ENCODE measurements around the gene FXYD3. TPM values are rescaled to one million over a fixed set of nuclear protein-coding genes. Genes with fewer than 3 reads are reported as not detected.

FXYD3 gene
- total and polyA plus RNA-seq, 4 donors = 130 to 467 (median 160) TPM

DNA sequence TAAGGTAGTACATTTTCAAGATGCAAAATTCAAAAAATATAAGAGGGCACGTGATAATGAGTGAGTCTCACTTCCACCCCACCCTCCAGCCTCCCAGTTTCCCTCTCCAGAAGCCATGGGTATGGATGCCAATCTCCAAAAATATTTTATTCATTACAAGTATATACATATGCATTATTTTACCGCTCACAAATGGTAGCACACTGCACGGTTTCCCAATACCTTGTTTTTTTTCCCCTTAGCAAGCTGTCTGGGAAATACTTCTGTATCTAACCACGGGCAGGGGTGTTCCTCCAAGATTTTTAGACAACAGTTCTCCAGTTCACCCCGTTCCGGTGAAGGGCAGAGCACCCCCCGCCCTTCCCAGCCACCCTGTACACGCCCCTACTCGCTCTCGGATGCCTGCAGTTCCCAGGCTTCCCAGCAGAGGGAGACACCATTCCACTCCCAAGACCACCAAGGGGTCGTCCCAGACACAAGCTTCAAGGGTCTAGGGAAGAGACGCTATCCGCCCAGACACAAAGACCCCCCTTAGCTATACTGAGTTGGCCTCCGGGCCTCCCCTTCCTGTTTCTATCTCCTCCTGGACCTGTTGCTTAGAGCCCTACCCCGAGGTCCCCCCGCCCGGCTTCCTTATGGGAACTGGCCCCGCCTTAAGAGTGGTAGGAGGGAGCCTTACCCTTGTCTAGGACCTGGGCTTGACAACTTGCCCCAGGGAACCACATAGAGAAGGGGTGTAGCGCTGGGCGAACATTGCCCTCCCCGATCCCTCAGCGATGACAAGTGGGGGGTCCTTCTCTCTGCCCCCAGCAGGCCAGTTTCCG lies 1.1 kb upstream of the FXYD3 start:
- ATAC-seq (ENCODE audit: insufficient read depth, low FRiP score) (peak; percentile 61), DNase-seq (peak; percentile 85 to 88 (median 86))
- Histone ChIP-seq H3K27ac (ENCODE audit: low read depth in 1 of 2, low read length in 1 of 2) (peak overlapping the region in 1 of 2 donors; percentile 63), H3K4me3 (no peak overlapping the region), H3K9ac (ENCODE audit: insufficient read depth in 1 of 2, low read length in 2 of 2) (peak overlapping the region; percentile 24 to 39), H3K4me1 (ENCODE audit: control insufficient read depth in 5 of 5, insufficient read depth in 5 of 5, low read length in 5 of 5) (peaks cover 0 to 13% (median 3%) of the 10 kb centered on the region in 5 donors), H3K27me3 (ENCODE audit: control insufficient read depth in 3 of 3, insufficient read depth in 3 of 3, low read length in 2 of 3) (no peaks in the 10 kb centered on the region), H3K9me3 (ENCODE audit: control insufficient read depth in 4 of 4, insufficient read depth in 3 of 4, low read length in 3 of 4) (no peaks in the 10 kb centered on the region), H3K36me3 (ENCODE audit: control insufficient read depth in 4 of 4, insufficient read depth in 4 of 4, low read length in 4 of 4) (no peaks in the 10 kb centered on the region)
- TF ChIP-seq, protein P1, sequence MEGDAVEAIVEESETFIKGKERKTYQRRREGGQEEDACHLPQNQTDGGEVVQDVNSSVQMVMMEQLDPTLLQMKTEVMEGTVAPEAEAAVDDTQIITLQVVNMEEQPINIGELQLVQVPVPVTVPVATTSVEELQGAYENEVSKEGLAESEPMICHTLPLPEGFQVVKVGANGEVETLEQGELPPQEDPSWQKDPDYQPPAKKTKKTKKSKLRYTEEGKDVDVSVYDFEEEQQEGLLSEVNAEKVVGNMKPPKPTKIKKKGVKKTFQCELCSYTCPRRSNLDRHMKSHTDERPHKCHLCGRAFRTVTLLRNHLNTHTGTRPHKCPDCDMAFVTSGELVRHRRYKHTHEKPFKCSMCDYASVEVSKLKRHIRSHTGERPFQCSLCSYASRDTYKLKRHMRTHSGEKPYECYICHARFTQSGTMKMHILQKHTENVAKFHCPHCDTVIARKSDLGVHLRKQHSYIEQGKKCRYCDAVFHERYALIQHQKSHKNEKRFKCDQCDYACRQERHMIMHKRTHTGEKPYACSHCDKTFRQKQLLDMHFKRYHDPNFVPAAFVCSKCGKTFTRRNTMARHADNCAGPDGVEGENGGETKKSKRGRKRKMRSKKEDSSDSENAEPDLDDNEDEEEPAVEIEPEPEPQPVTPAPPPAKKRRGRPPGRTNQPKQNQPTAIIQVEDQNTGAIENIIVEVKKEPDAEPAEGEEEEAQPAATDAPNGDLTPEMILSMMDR (IDR thresholded peaks at IDR 0.05; ENCODE audit: control extremely low read depth, extremely low read depth) = peak; percentile 74
- WGBS, 2 donors = 7 to 9% methylated on average over 23 of the region's 23 CpGs

DNA sequence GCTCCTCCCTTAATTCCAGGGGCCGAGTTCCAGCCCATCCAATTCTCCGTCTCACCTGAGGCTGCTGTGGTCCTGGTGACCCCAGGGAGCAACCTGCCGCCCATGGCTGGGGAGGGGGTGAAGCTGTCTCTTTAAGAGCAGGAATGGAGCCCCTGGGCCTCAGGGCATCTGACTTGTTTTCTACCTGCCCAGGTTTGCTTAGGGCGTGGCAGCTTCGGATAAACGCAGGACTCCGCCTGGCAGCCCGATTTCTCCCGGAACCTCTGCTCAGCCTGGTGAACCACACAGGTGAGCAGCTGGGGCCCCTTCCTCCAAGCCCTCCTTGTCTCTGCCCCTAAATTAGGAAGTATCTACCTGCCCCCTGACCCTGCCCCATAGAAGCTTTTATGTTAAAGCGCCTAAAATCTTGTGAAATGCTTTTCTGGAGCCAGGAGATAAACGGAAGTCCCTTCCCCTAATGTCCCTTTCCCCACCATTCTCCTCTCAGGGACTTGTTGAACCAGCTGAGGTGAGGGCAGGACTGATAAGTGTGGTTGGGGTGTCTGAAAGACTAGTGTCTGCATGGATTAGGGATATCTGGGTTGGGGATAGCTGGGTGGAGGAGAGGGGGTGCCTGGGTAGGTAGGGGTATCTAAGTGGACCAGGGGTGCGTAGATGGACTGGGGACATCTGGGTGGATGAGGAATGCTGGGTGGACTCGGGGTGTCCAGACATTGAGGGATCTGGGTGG lies 614 bp downstream of the FXYD3 start:
- H3K9ac ChIP-seq (ENCODE audit: insufficient read depth in 1 of 2, low read length in 2 of 2) = no peak overlapping the region
- TF ChIP-seq, protein P1 (IDR thresholded peaks at IDR 0.05; ENCODE audit: control extremely low read depth, extremely low read depth) = no peak
- H3K27me3 ChIP-seq (ENCODE audit: control insufficient read depth in 3 of 3, insufficient read depth in 3 of 3, low read length in 2 of 3) = no peaks in the 10 kb centered on the region
- H3K27ac ChIP-seq (ENCODE audit: low read depth in 1 of 2, low read length in 1 of 2) = peak overlapping the region in 1 of 2 donors; percentile 65
- ATAC-seq (ENCODE audit: insufficient read depth, low FRiP score) (no peak), DNase-seq (no peak)
- H3K4me3 ChIP-seq = peak overlapping the region; percentile 6
- H3K9me3 ChIP-seq (ENCODE audit: control insufficient read depth in 4 of 4, insufficient read depth in 3 of 4, low read length in 3 of 4) = no peaks in the 10 kb centered on the region
- H3K4me1 ChIP-seq (ENCODE audit: control insufficient read depth in 5 of 5, insufficient read depth in 5 of 5, low read length in 5 of 5) = peaks cover 0 to 13% (median 0%) of the 10 kb centered on the region in 5 donors
- no peaks in the 10 kb centered on the region for H3K36me3 ChIP-seq (ENCODE audit: control insufficient read depth in 4 of 4, insufficient read depth in 4 of 4, low read length in 4 of 4)
- 70 to 85% methylated on average over 13 of the region's 13 CpGs for WGBS, 2 donors

DNA sequence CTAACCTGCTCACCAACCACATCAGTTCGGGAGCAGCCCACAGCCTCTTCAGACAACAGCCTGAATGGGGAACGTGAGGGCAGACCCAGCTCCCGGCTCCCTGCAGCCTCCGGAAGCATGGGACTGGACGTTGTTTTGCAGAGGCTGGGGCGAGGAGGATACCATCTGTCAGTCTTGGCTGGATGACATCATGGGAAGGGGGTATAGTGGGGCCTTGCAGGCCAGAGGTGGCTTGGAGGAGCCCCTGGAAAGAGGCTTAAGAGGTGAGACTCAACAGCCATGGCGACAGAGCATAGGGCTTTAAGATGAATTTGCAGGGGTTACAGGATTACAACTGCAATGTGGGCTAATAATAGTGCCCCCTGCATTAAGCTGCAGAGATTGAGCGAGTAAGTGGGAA lies 1.5 kb downstream of the FXYD3 start:
- peaks cover 0 to 13% (median 0%) of the 10 kb centered on the region in 5 donors for H3K4me1 ChIP-seq (ENCODE audit: control insufficient read depth in 5 of 5, insufficient read depth in 5 of 5, low read length in 5 of 5)
- no peaks in the 10 kb centered on the region for H3K36me3 ChIP-seq (ENCODE audit: control insufficient read depth in 4 of 4, insufficient read depth in 4 of 4, low read length in 4 of 4)
- peak overlapping the region; percentile 6 for H3K4me3 ChIP-seq
- no peaks in the 10 kb centered on the region for H3K27me3 ChIP-seq (ENCODE audit: control insufficient read depth in 3 of 3, insufficient read depth in 3 of 3, low read length in 2 of 3)
- ATAC-seq (ENCODE audit: insufficient read depth, low FRiP score) = no peak
- H3K9ac ChIP-seq (ENCODE audit: insufficient read depth in 1 of 2, low read length in 2 of 2) = no peak overlapping the region
- DNase-seq = peak in 1 of 3 donors; percentile 5
- H3K27ac ChIP-seq (ENCODE audit: low read depth in 1 of 2, low read length in 1 of 2) = peak overlapping the region in 1 of 2 donors; percentile 65
- no peaks in the 10 kb centered on the region for H3K9me3 ChIP-seq (ENCODE audit: control insufficient read depth in 4 of 4, insufficient read depth in 3 of 4, low read length in 3 of 4)
- TF ChIP-seq, protein P1 (IDR thresholded peaks at IDR 0.05; ENCODE audit: control extremely low read depth, extremely low read depth) = no peak
- WGBS, 2 donors = 57 to 59% methylated on average over 8 of the region's 8 CpGs
